Measurements from ENCODE around the gene BCL2L12.

DNA sequence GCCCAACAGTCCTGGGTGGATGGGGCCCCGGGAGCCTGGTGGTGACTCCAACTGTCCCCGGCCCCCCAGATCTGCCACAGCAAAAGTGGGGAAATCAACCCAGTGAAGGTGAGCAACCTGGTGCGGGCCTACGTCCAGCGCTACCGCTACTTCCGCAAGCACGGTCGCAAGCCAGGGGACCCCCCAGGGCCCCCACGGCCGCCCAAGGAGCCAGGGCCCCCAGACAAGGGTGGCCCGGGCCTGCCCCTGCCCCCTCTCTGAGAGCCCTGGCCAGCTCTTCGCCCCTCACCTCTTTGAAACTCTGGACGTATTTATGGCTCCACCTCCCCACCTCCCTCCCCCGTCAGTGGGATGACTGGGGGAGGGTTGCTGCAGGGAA lies 7.6 kb upstream of the BCL2L12 start:
- TF ChIP-seq POLR2A (IDR thresholded peaks at IDR 0.05) (no peak), CTCF (IDR thresholded peaks at IDR 0.05) (no peak)

Data from vagina (tissue), 2 donors.